Small intestine (tissue), 7 donors: ENCODE results near the gene IL12RB1. TPM values are rescaled to one million over a fixed set of nuclear protein-coding genes. Genes with fewer than 3 reads are reported as not detected.
"Not testable (repeated sequence)": the region's sequence is repeated elsewhere in the genome, so short reads cannot be mapped to it uniquely, and the experiment has no call there.

Source experiments
- DNase-seq, 2 donors: peaks; one replicate each; pipeline versions ENCODE4 v3.0.0 to v3.0.0-alpha.2; 2013
- FAIRE-seq: peaks from 2 replicates; lab custom pipeline; 2012; peaks lifted over from hg19 to GRCh38; lab: Jason Lieb, UNC
- H3K27ac ChIP-seq, 3 donors: one replicate each; pipeline ENCODE4 v1.5.1; 2013; ENCODE audit warnings: low read length in 2 of 3, mild to moderate bottlenecking in 2 of 3, control low read depth in 1 of 3, inconsistent platforms in 1 of 3, low read depth in 1 of 3, moderate library complexity in 1 of 3
- H3K27me3 ChIP-seq, 3 donors: one replicate each; pipeline ENCODE4 v1.6.1; 2013; ENCODE audit warnings: low read length in 3 of 3, inconsistent platforms in 1 of 3; ENCODE audit not compliant: control insufficient read depth in 3 of 3, insufficient read depth in 3 of 3
- H3K36me3 ChIP-seq, 3 donors: one replicate each; pipeline ENCODE4 v1.6.1; 2013; ENCODE audit warnings: low read length in 3 of 3, inconsistent platforms in 1 of 3, low read depth in 1 of 3, mild to moderate bottlenecking in 1 of 3, moderate library complexity in 1 of 3; ENCODE audit not compliant: control insufficient read depth in 3 of 3, insufficient read depth in 2 of 3
- H3K4me1 ChIP-seq, 3 donors: one replicate each; pipeline ENCODE4 v1.6.1; 2013; ENCODE audit warnings: low read length in 2 of 3, inconsistent platforms in 1 of 3, low read depth in 1 of 3, mild to moderate bottlenecking in 1 of 3, moderate library complexity in 1 of 3; ENCODE audit not compliant: control insufficient read depth in 3 of 3, insufficient read depth in 2 of 3
- H3K4me3 ChIP-seq, 3 donors: one replicate each; pipeline ENCODE4 v1.5.1; 2013; ENCODE audit warnings: low read length in 3 of 3, control low read depth in 1 of 3, inconsistent platforms in 1 of 3, low read depth in 1 of 3, mild to moderate bottlenecking in 1 of 3, moderate library complexity in 1 of 3
- H3K9me3 ChIP-seq, 2 donors: one replicate each; pipeline ENCODE4 v1.6.1; 2013; ENCODE audit warnings: low read depth in 1 of 2, low read length in 1 of 2; ENCODE audit not compliant: control insufficient read depth in 2 of 2, insufficient read depth in 1 of 2
- WGBS, 3 donors: extraction: QIAGEN DNeasy Blood & Tissue Kit; methylation state at CpG; one replicate each; pipeline ENCODE4 v1.1.7; 2013; 5-methylcytosine and 5-hydroxymethylcytosine counted together
- polyA plus RNA-seq, 4 donors: library from polyadenylated mRNA; stranded (reverse) in 3 of 4; unstranded in 1 of 4; fragments of 200-250 nt in 3 of 4; fragments of 120-200 nt in 1 of 4; gene quantifications; one replicate each; pipeline versions ENCODE4 v1.2.1 to v1.2.3, GENCODE V29; 2013
- donor health status: healthy with polysubstance abuse.
- donor health status: control.
- donor health status: control.
- donor health status: Bipolar disorder and iron deficiency.
- donor health status: healthy.

The IL12RB1 gene
- polyA plus RNA-seq, 4 donors = 0.81 to 2.4 (median 1.3) TPM

DNA sequence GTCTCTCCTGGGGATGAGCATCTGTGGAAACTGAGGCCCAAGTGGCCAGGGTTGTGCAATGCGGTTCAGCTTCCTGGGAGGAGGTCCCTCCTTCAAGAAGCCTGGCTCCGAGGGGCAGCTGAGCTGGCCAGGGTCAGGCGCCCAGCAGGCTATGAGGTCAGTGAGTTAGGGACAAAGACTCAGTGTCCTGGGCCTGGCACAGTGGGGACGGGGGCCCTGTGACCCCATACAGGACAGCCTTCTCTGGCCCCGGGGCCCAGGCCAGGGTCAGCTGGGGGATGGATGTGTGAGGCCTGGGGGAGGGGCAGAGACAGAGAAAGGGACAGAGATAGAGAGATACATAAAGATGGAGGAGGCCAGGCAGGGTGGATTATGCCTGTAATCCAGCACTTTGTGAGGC is 3.0 kb upstream of the IL12RB1 start:
- DNase-seq (no peak), FAIRE-seq (no peak)
- Histone ChIP-seq H3K27me3 (no peaks in the 10 kb centered on the region), H3K9me3 (peaks cover 0 to 4% of the 10 kb centered on the region in 2 donors), H3K4me1 (no peaks in the 10 kb centered on the region), H3K4me3 (no peak overlapping the region), H3K27ac (peak overlapping the region in 1 of 3 donors; percentile 85), H3K36me3 (no peaks in the 10 kb centered on the region)
- WGBS, 3 donors = 77 to 90% (median 84%) methylated on average over 5 of the region's 5 CpGs

DNA sequence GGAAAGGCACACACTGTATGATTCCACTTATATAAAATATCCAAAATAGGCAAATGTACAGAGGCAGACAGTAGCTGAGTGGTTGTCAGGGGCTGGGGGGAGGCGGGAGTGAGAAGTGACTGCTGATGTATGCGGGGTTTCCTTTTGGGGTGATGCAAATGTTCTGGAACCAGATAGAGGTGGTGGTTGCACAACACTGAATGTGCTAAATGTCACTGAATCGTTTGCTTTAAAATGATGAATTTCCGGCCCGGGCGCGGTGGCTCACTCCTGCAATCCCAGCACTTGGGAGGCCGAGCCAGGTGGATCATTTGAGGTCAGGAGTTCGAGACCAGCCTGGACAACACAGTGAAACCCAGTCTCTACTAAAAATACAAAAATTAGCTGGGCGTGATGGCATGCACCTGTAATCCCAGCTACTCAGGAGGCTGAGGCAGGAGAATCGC is 2.4 kb upstream of the IL12RB1 start:
- H3K36me3 ChIP-seq, H3K4me3 ChIP-seq, H3K4me1 ChIP-seq, FAIRE-seq, H3K27ac ChIP-seq, H3K9me3 ChIP-seq, H3K27me3 ChIP-seq: not testable (repeated sequence)
- WGBS, 3 donors = 54 to 62% (median 57%) methylated on average over 11 of the region's 11 CpGs
- peak in 1 of 2 donors; percentile 38 for DNase-seq

- no peak overlapping the region for H3K4me3 ChIP-seq
- WGBS, 3 donors = 75 to 84% (median 76%) methylated on average over 8 of the region's 8 CpGs
- no peak overlapping the region for H3K27ac ChIP-seq
- DNase-seq = no peak
- FAIRE-seq = no peak
- no peaks in the 10 kb centered on the region for H3K9me3 ChIP-seq
- H3K36me3 ChIP-seq = no peaks in the 10 kb centered on the region
- no peaks in the 10 kb centered on the region for H3K27me3 ChIP-seq
- H3K4me1 ChIP-seq = no peaks in the 10 kb centered on the region
Observed at GRCh38 chr19:18085702-18086457, 854 bp downstream of the IL12RB1 start.

DNA sequence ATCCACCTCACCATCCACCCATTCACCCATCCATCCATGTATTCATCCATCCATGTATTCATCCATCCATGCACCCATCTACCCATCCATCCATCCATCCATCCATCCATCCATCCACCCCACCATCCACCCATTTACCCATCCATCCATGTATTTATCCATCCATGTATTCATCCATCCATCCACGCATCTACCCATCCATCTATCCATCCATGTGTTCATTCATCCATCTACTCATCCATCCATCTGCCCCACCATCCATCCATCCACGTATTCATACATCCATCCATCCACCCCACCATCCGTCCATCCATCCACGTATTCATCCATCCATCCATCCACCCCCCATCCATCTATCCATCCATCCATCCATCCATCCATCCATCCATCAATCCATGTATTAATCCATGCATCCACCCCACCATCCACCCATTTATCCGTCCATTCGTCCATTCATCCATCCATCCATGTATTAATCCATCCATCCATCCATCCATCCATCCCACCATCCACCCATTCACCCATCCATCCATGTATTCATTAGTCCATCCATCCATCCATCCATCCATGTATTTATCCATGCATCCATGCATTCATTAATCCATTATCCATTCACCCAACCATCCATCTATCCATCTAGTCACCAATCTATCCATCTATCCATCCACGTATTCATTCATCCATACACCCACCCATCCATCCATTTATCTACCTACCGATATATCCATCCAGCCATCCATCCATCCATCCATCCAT is 2.6 kb downstream of the IL12RB1 start:
- 79 to 93% (median 83%) methylated on average over 8 of the region's 8 CpGs for WGBS, 3 donors
- H3K27ac ChIP-seq = no peak overlapping the region
- no peak for DNase-seq
- H3K36me3 ChIP-seq = no peaks in the 10 kb centered on the region
- no peak for FAIRE-seq
- no peak overlapping the region for H3K4me3 ChIP-seq
- H3K27me3 ChIP-seq = no peaks in the 10 kb centered on the region
- H3K9me3 ChIP-seq = no peaks in the 10 kb centered on the region
- no peaks in the 10 kb centered on the region for H3K4me1 ChIP-seq

GRCh38 chr19:18074192-18074591 is 12.5 kb downstream of the IL12RB1 start:
- FAIRE-seq = no peak
- WGBS, 3 donors = 61 to 75% (median 74%) methylated on average over 9 of the region's 9 CpGs

GRCh38 chr19:18073197-18073596 is 13.5 kb downstream of the IL12RB1 start:
- Histone ChIP-seq H3K36me3 (no peaks in the 10 kb centered on the region), H3K4me3 (no peak overlapping the region), H3K9me3 (no peaks in the 10 kb centered on the region), H3K27me3 (peaks cover 0 to 2% (median 0%) of the 10 kb centered on the region in 3 donors), H3K4me1 (no peaks in the 10 kb centered on the region), H3K27ac (no peak overlapping the region)
- WGBS, 3 donors = 75 to 77% (median 76%) methylated on average over 4 of the region's 4 CpGs
- FAIRE-seq (no peak), DNase-seq (no peak)

More at GRCh38 chr19:18074192-18074591, 12.5 kb downstream of the IL12RB1 start:
- H3K4me1 ChIP-seq = no peaks in the 10 kb centered on the region
- peaks cover 0 to 2% (median 0%) of the 10 kb centered on the region in 3 donors for H3K27me3 ChIP-seq
- no peak for DNase-seq
- no peak overlapping the region for H3K4me3 ChIP-seq
- H3K36me3 ChIP-seq = no peaks in the 10 kb centered on the region
- no peak overlapping the region for H3K27ac ChIP-seq
- no peaks in the 10 kb centered on the region for H3K9me3 ChIP-seq

GRCh38 chr19:18072335-18072734 is 14.4 kb downstream of the IL12RB1 start:
- H3K4me1 ChIP-seq = no peaks in the 10 kb centered on the region
- DNase-seq (no peak), FAIRE-seq (no peak)
- no peaks in the 10 kb centered on the region for H3K36me3 ChIP-seq
- H3K27ac ChIP-seq = no peak overlapping the region
- no peaks in the 10 kb centered on the region for H3K9me3 ChIP-seq
- WGBS, 3 donors = 88 to 97% (median 91%) methylated on average over 5 to 6 of the region's 6 CpGs
- peaks cover 0 to 2% (median 0%) of the 10 kb centered on the region in 3 donors for H3K27me3 ChIP-seq
- H3K4me3 ChIP-seq = no peak overlapping the region

- FAIRE-seq = no peak
Observed at GRCh38 chr19:18070181-18070580, 16.6 kb downstream of the IL12RB1 start.

More at GRCh38 chr19:18070181-18070580, 16.6 kb downstream of the IL12RB1 start:
- WGBS, 3 donors = 74 to 83% (median 79%) methylated on average over 11 of the region's 11 CpGs
- no peaks in the 10 kb centered on the region for H3K9me3 ChIP-seq
- H3K4me1 ChIP-seq = no peaks in the 10 kb centered on the region
- H3K4me3 ChIP-seq = no peak overlapping the region
- no peak overlapping the region for H3K27ac ChIP-seq
- H3K36me3 ChIP-seq = no peaks in the 10 kb centered on the region
- DNase-seq = no peak
- H3K27me3 ChIP-seq = no peaks in the 10 kb centered on the region
